HG03064 (cell line): ENCODE results near the gene ADIPOR2.
A peak's percentile ranks its signal among the peaks of the same experiment; 100 is the strongest.
"Not testable (repeated sequence)": the region's sequence is repeated elsewhere in the genome, so short reads cannot be mapped to it uniquely, and the experiment has no call there.

ENCODE experiments used
- ATAC-seq: cut with Tn5 transposase; IDR thresholded peaks from one replicate; pipeline ENCODE4 v1.9.1; 2021; ENCODE audit warnings: low read depth; ENCODE audit not compliant: unreplicated experiment

ADIPOR2 gene

GRCh38 chr12:1663440-1664132, 27.3 kb upstream of the ADIPOR2 start:
- no peak for ATAC-seq

- ATAC-seq = no peak
Observed at GRCh38 chr12:1665366-1665765, 25.5 kb upstream of the ADIPOR2 start.

GRCh38 chr12:1666215-1666614, 24.7 kb upstream of the ADIPOR2 start:
- ATAC-seq = no peak

GRCh38 chr12:1666685-1667162, 24.1 kb upstream of the ADIPOR2 start:
- ATAC-seq = no peak

GRCh38 chr12:1668833-1669543, 21.9 kb upstream of the ADIPOR2 start:
- no peak for ATAC-seq

GRCh38 chr12:1670358-1671268, 20.3 kb upstream of the ADIPOR2 start:
- no peak for ATAC-seq

GRCh38 chr12:1676043-1676442, 14.8 kb upstream of the ADIPOR2 start:
- no peak for ATAC-seq

- ATAC-seq = no peak
Observed at GRCh38 chr12:1680804-1681492, 9.9 kb upstream of the ADIPOR2 start.

- no peak for ATAC-seq
Observed at GRCh38 chr12:1681493-1681807, 9.4 kb upstream of the ADIPOR2 start.

- no peak for ATAC-seq
Observed at GRCh38 chr12:1688086-1688710, 2.7 kb upstream of the ADIPOR2 start.

GRCh38 chr12:1691123-1692007, 495 bp downstream of the ADIPOR2 start:
- ATAC-seq = peak; percentile 43

GRCh38 chr12:1692226-1692625, 1.4 kb downstream of the ADIPOR2 start:
- ATAC-seq = no peak

- ATAC-seq = no peak
Observed at GRCh38 chr12:1692895-1693610, 2.2 kb downstream of the ADIPOR2 start.

- ATAC-seq = not testable (repeated sequence)
Observed at GRCh38 chr12:1695097-1695496, 4.2 kb downstream of the ADIPOR2 start.

GRCh38 chr12:1695886-1696670, 5.2 kb downstream of the ADIPOR2 start:
- ATAC-seq = no peak

- ATAC-seq = no peak
Observed at GRCh38 chr12:1696800-1697199, 5.9 kb downstream of the ADIPOR2 start.

GRCh38 chr12:1697271-1697670, 6.4 kb downstream of the ADIPOR2 start:
- no peak for ATAC-seq

GRCh38 chr12:1698720-1699119, 7.8 kb downstream of the ADIPOR2 start:
- ATAC-seq = no peak
